Ovary (tissue), 9 donors: Measurements from ENCODE around the gene ZNF525. TPM values are rescaled to one million over a fixed set of nuclear protein-coding genes. Genes with fewer than 3 reads are reported as not detected.

Source experiments
- DNase-seq, 5 donors: peaks; one replicate each; pipeline ENCODE4 v3.0.0-alpha.2; 2019 to 2020
- H3K27ac ChIP-seq, 2 donors: fragments of 200-600 bp; one replicate each; pipeline versions ENCODE4 v1.5.1 to v1.8.0; 2019 to 2022
- H3K27me3 ChIP-seq: fragments of 200-600 bp; one replicate; pipeline ENCODE4 v1.8.0; 2022
- H3K36me3 ChIP-seq: fragments of 200-600 bp; sonication (generic); one replicate; pipeline ENCODE4 v1.5.1; 2019
- H3K4me1 ChIP-seq: one replicate; pipeline ENCODE4 v1.8.1; 2013; ENCODE audit warnings: mild to moderate bottlenecking, moderate library complexity; ENCODE audit not compliant: insufficient read depth
- H3K4me3 ChIP-seq: fragments of 200-600 bp; sonication (generic); one replicate; pipeline ENCODE4 v1.5.1; 2017
- H3K9me3 ChIP-seq, 2 donors: fragments of 200-600 bp in 1 of 2; sonication (generic) in 1 of 2; one replicate each; pipeline versions ENCODE4 v1.5.1 to v1.8.1; 2013 to 2019; ENCODE audit warnings: mild to moderate bottlenecking in 1 of 2, moderate library complexity in 1 of 2
- CTCF ChIP-seq, 3 donors: fragments of 450-650 bp in 2 of 3; fragments of 200-600 bp in 1 of 3; IDR thresholded peaks; one replicate each; pipeline versions ENCODE4 v1.5.1 to v1.8.0; 2016 to 2022; ENCODE audit warnings: antibody characterized with exemption in 3 of 3, mild to moderate bottlenecking in 1 of 3
- EP300 ChIP-seq: sonication (generic); formaldehyde crosslinking; IDR thresholded peaks from one replicate; pipeline ENCODE4 v1.6.1; 2017; ENCODE audit warnings: antibody characterized with exemption
- POLR2A ChIP-seq: fragments of 450-650 bp; IDR thresholded peaks from one replicate; pipeline ENCODE4 v1.6.1; 2017; ENCODE audit warnings: antibody characterized with exemption, mild to moderate bottlenecking, moderate library complexity
- WGBS, 3 donors: extraction: QIAGEN DNeasy Blood & Tissue Kit in 1 of 3; methylation state at CpG; one replicate each; pipeline versions ENCODE4 v1.1.5 to v1.1.7; 2013 to 2017; 5-methylcytosine and 5-hydroxymethylcytosine counted together
- intact Hi-C, 4 donors: fragments of 100-400 bp; cut with DNase I; formaldehyde crosslinking; loops; one replicate each; pipeline versions ENCODE4 v1.11.0 to v1.15.1; 2022 to 2023
- polyA plus RNA-seq, 2 donors: library from polyadenylated mRNA; stranded (reverse); fragments of 200-250 nt in 1 of 2; fragments of 350-450 nt in 1 of 2; fragmentation: Illumina TruSeq in 1 of 2; extraction: RNeasy Lipid Tissue Mini Kit (QIAGEN cat#74804) in 1 of 2; gene quantifications; one replicate each; pipeline ENCODE4 v1.2.3, GENCODE V29; 2013 to 2014
- small RNA-seq: library from RNA; depleted of rRNA; stranded (forward); fragments of <200 nt; gene quantifications from one replicate; pipeline ENCODE3, GENCODE V24; 2016
- total RNA-seq, 7 donors: library from RNA; depleted of rRNA in 2 of 7; stranded (reverse); fragments of >200 nt in 2 of 7; fragmentation: NEBNext Ultra II Directional in 3 of 7; extraction: Animal tissue kit (Norgen Biotek cat#: 25700) in 3 of 7; gene quantifications; one replicate each; pipeline versions ENCODE4 v1.1.0 to v1.2.4, GENCODE V29; 2016 to 2023
- donor health status: DM: no; HTN: no; CAD: no; lungs with moderate emphysema.
- donor health status: DM: no; HTN: no; CAD: no.
- donor health status: Bipolar disorder and iron deficiency.
- donor health status: DM: yes; HTN: yes; CAD: no.
- donor health status: DM: no; HTN: no; CAD: no.
- donor health status: DM: yes; HTN: yes; CAD: no.

Gene ZNF525
- total and polyA plus RNA-seq, 9 donors = 4.0 to 25.7 (median 18.7) TPM

GRCh38 chr19:53424968-53425597 lies 59.6 kb downstream of the ZNF525 start:
- Histone ChIP-seq H3K36me3 (no peaks in the 10 kb centered on the region), H3K4me1 (peaks cover 4% of the 10 kb centered on the region), H3K27me3 (no peaks in the 10 kb centered on the region), H3K9me3 (no peaks in the 10 kb centered on the region), H3K4me3 (no peak overlapping the region), H3K27ac (no peak overlapping the region)
- 15 to 20% (median 15%) methylated on average over 9 of the region's 9 CpGs for WGBS, 3 donors
- DNase-seq = peak; percentile 75 to 86 (median 79)
- TF ChIP-seq CTCF (IDR thresholded peaks at IDR 0.05) (peak; percentile 66 to 72 (median 68)), EP300 (peak; percentile 73), POLR2A (no peak)
- intact Hi-C loops = no loop called here

DNA sequence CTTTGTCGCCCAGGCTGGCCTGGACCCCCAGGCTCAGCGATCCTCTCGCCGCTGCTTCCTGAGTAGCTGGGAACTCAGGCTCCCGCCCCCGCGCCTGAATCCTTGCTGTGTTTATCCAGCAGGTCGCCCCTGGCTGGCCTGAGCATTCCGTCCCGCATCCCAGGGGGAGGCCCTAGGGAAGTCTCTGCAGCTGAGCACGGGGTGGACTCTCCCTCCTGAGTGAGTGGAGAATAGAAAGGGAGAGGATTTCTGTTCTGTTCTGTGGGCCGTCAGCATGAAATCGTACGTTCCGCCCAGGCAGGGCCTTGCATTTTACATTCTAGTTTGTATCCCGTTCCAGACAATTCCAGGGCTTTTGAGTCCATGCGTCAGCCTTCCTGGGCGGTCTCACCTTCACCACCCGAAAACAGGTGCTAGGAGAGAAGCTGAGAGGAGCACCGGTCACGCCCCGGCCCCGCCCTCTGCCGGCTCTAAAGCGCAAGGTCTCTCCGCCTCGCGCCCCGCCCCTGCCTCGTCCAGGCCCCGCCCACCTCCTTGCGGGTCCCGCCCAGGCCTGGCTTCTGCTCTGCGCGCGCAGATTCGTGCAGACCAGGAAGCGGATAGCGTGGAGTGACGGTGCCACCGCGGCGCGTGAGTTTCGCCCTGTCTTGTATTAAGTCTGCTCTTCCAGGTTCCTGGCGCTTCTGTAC lies 66.0 kb downstream of the ZNF525 start, which contains the start of gene ZNF761:
ZNF761 (plus strand) TSS at position 586 of the 689 bp plus-strand sequence. CDS start 15,285 bp downstream, outside the sequence.
- intact Hi-C loops = no loop called here
- Histone ChIP-seq H3K27ac (peak within 1 kb of the TSS; percentile 45 to 64), H3K4me1 (no peaks in the 10 kb centered on the region), H3K9me3 (no peaks in the 10 kb centered on the region), H3K36me3 (no peaks in the 10 kb centered on the region), H3K27me3 (no peaks in the 10 kb centered on the region), H3K4me3 (peak within 1 kb of the TSS; percentile 74)
- WGBS, 3 donors = 1% methylated on average over 46 of the region's 46 CpGs
- peak; percentile 93 to 98 (median 95) for DNase-seq
- peak; percentile 30 to 56 (median 53) for TF ChIP-seq CTCF (IDR thresholded peaks at IDR 0.05)
- no peak for TF ChIP-seq EP300
- TF ChIP-seq POLR2A = peak; percentile 63

GRCh38 chr19:53432088-53432661 lies 66.7 kb downstream of the ZNF525 start:
- no peaks in the 10 kb centered on the region for H3K9me3 ChIP-seq
- DNase-seq = peak; percentile 27 to 55 (median 33)
- no peaks in the 10 kb centered on the region for H3K27me3 ChIP-seq
- H3K4me1 ChIP-seq = no peaks in the 10 kb centered on the region
- H3K4me3 ChIP-seq = peak overlapping the region; percentile 74
- intact Hi-C loops = no loop called here
- no peaks in the 10 kb centered on the region for H3K36me3 ChIP-seq
- TF ChIP-seq CTCF (IDR thresholded peaks at IDR 0.05) (no peak), EP300 (no peak), POLR2A (no peak)
- 0% methylated on average over 30 of the region's 30 CpGs for WGBS, 3 donors
- H3K27ac ChIP-seq = peak overlapping the region in 1 of 2 donors; percentile 55

Small RNAs within 50 kb of the gene (small RNA-seq; reads per million reads assigned to genes)
- gene RPL39P36 = not detected

Other genes starting within 250 kb of the ZNF525 start
- 10 to 100 TPM in 6 of 7 donors, 1 to 10 TPM in 1; 7.0 to 18.6 (median 12.4) TPM for gene ZNF415, start 232.8 kb upstream of the ZNF525 start, total RNA-seq
- gene ZNF415, start 232.8 kb upstream of the ZNF525 start, polyA plus RNA-seq = 10 to 100 TPM in 1 of 2 donors, 1 to 10 TPM in 1; 9.1 to 12.0 TPM
- gene ZNF347, start 206.7 kb upstream of the ZNF525 start, total RNA-seq = 10 to 100 TPM; 10.6 to 20.5 (median 15.6) TPM
- gene ZNF347, start 206.7 kb upstream of the ZNF525 start, polyA plus RNA-seq = 1 to 10 TPM; 4.4 to 9.5 TPM
- gene ZNF665, start 172.3 kb upstream of the ZNF525 start, total RNA-seq = 10 to 100 TPM in 3 of 7 donors, 1 to 10 TPM in 4; 3.9 to 13.0 (median 8.8) TPM
- gene ZNF665, start 172.3 kb upstream of the ZNF525 start, polyA plus RNA-seq = 10 to 100 TPM in 1 of 2 donors, 1 to 10 TPM in 1; 9.2 to 10.2 TPM
- gene ZNF677, start 110.8 kb upstream of the ZNF525 start, total RNA-seq = 10 to 100 TPM; 19.4 to 31.3 (median 28.8) TPM
- gene ZNF677, start 110.8 kb upstream of the ZNF525 start, polyA plus RNA-seq = 10 to 100 TPM; 19.1 to 23.7 TPM
- gene VN1R2, start 107.4 kb upstream of the ZNF525 start, total RNA-seq = under 1 TPM in 1 of 7 donors, not detected in 6; 0.25 TPM
- gene VN1R2, start 107.4 kb upstream of the ZNF525 start, polyA plus RNA-seq = not detected
- not detected for gene VN1R4, start 98.0 kb upstream of the ZNF525 start, total RNA-seq
- not detected for gene VN1R4, start 98.0 kb upstream of the ZNF525 start, polyA plus RNA-seq
- gene ZNF845, start 32.0 kb upstream of the ZNF525 start, total RNA-seq = 1 to 10 TPM; 3.1 to 8.2 (median 7.3) TPM
- 1 to 10 TPM; 3.3 to 3.8 TPM for gene ZNF845, start 32.0 kb upstream of the ZNF525 start, polyA plus RNA-seq
- 10 to 100 TPM in 6 of 7 donors, 1 to 10 TPM in 1; 9.2 to 27.9 (median 21.8) TPM for gene ZNF765, start 29.4 kb downstream of the ZNF525 start, total RNA-seq
- 1 to 10 TPM; 6.8 to 9.8 TPM for gene ZNF765, start 29.4 kb downstream of the ZNF525 start, polyA plus RNA-seq
- 10 to 100 TPM in 5 of 7 donors, 1 to 10 TPM in 2; 8.5 to 19.5 (median 10.3) TPM for gene ZNF761, start 66.3 kb downstream of the ZNF525 start, total RNA-seq
- 1 to 10 TPM; 6.7 to 7.8 TPM for gene ZNF761, start 66.3 kb downstream of the ZNF525 start, polyA plus RNA-seq
- 1 to 10 TPM; 2.0 to 6.0 (median 3.2) TPM for gene ZNF813, start 102.0 kb downstream of the ZNF525 start, total RNA-seq
- gene ZNF813, start 102.0 kb downstream of the ZNF525 start, polyA plus RNA-seq = 1 to 10 TPM; 1.9 to 2.1 TPM
- gene ZNF331, start 172.4 kb downstream of the ZNF525 start, total RNA-seq = 100 to 1,000 TPM in 5 of 7 donors, 10 to 100 TPM in 2; 52.0 to 365 (median 150) TPM
- 10 to 100 TPM; 23.7 to 24.6 TPM for gene ZNF331, start 172.4 kb downstream of the ZNF525 start, polyA plus RNA-seq